ENCODE results near the gene VIPR2.

VIPR2 gene

GRCh38 chr7:159025161-159025779 lies 119.4 kb downstream of the VIPR2 start:
- no peak for DNase-seq (ENCODE audit: low read depth)

DNA sequence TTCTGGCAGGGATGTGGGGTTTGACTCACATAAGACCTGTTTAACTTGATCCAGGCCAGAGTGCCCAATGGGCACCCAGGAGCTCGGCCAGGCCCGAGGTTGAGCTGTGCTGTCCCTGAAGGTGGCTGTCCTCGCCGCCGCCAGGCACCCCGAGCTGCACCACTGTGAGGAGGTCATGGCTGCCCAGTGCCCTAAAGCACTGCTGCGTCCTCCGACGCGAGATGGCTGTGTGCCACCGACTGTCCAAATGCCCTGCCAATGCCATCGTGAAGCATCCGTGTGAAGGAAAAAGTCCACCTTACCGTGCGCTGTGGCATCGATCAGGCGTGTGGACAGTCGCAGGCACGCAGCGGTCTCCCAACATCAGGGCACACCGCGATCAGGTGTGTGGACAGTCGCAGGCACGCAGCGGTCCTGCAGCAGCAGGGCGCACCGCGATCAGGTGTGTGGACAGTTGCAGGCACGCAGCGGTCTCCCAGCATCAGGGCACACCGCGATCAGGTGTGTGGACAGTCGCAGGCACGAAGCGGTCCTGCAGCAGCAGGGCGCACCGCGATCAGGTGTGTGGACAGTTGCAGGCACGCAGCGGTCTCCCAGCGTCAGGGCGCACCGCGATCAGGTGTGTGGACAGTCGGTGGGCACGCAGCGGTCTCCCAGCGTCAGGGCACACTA lies 120.3 kb downstream of the VIPR2 start:
- no peak for DNase-seq (ENCODE audit: low read depth)

- DNase-seq (ENCODE audit: low read depth) = no peak
Observed at GRCh38 chr7:159023746-159024145, 120.9 kb downstream of the VIPR2 start.

GRCh38 chr7:159023206-159023605 lies 121.5 kb downstream of the VIPR2 start:
- no peak for DNase-seq (ENCODE audit: low read depth)

DNA sequence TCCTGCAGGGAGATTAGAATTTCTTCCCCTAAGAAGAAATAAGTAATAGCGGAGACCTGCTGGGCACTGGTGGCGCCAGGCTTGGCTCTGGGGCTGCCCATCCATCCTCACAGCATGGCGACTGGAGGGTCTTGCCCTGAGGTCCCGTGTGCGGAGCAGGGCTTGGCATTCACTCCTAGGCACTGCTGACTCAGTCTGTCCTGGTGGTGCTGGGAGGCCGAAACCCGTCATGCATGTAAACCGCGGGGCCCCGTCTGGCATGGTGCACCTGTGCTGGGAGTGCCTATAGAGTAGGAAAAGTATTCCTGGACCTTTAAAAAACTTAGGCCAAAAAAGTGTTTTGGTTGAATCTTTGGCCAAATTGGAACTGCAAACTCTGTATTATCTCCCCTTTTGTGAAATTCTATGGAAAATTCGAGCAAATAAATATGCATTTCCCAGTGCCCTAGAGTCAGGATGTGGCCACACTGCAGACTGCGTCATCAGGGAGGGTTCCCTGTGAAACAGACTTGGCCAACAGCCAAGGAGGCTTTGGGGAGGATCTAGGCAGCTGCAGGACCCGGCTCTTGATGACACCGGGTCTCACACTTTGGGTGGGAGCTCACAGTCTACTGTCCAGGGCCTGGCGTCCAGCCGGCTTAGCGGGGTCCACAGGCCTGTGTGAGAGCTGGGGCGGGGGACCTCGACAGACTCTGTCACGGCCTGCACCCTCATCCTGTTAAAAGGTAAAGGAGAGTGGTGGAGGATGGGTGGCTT lies 122.3 kb downstream of the VIPR2 start:
- no peak for DNase-seq (ENCODE audit: low read depth)

DNA sequence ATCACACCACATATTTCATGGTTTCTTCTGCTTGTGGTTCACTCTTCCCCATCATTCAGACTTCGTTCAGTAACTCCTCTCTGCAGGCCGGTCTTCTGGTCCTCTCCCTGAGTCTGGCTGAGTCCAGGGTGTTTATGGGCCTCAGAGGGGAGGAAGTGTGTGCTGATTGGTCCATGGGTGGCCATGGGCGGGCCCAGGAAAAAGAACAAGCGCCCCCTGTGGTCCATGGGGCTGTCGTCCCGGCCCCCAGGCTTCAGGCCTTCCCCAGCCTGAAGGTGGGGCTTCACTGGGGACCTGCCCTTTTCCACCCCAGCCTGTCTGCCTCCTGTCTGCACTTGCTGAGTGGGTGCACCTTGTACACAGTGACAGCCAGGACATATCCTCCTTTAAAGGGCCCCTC lies 123.7 kb downstream of the VIPR2 start:
- no peak for DNase-seq (ENCODE audit: low read depth)

GRCh38 chr7:159019111-159019510 lies 125.6 kb downstream of the VIPR2 start:
- DNase-seq (ENCODE audit: low read depth) = no peak

GRCh38 chr7:159017741-159018140 lies 126.9 kb downstream of the VIPR2 start:
- DNase-seq (ENCODE audit: low read depth) = no peak

DNA sequence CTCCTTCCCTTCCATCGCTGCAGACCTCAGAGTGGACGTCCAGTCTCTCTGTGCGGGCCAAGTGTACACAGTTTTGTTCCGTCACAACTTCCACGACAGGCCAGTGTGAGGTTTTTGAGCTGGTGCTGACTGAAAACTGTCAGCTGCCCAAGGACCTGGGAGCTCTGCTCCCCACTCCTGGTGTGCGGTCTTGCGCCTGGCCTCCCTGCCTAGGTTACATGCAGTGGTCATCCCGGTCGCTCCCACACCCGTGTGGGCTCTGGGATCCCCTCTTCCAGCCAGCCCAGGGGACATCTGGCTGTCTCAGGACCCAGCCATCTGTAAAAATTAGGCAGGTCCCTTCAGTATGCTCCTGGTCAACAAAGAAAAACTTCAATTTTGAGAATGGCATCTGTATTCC lies 127.5 kb downstream of the VIPR2 start:
- no peak for DNase-seq (ENCODE audit: low read depth)

GRCh38 chr7:159016591-159016990 lies 128.1 kb downstream of the VIPR2 start:
- DNase-seq (ENCODE audit: low read depth) = no peak

DNA sequence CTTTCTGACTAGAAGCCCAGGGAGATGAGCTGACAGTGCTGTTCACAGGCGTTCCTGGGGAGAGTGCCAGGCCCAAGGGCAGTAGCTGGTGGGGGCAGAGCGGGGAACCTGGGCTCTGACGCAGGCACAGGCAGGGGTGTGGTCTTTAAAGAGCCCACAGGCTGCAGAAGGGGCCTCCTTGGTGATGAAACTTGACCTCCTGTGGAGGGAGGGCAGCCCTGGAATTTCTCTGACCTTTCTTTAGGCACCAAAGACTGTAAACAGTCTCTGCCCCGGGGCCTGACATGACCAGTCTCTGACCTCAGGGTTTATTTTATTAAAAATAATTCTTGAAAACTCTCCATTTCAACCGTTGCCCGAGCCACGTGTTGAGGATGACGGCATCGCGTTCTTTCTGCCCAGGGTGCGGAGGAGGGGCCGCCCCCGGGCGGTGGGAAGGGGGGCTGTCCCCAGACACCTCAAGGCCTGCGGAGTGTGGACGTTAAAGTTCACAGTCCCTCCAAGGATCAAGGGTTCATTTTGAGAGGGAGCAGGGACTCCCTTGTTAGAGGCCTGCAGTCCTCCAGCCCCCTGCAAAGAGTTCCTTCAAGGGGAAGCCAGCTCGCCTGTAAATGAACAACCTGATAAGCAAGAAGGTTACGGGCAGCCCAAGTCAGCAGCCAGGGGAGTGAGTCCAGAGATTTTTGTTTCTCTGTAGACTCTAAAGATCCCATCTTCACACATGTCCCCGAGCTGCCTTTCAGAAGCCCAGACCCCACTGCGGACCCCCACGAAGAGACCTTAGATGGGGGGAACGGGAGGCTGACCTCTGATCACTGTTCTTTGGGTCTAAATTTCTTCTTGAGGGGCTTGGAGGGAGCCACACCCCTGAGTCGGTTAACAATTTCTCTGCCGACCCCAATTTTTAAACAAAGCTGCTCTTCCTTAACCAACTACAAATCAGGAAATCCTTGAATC lies 128.9 kb downstream of the VIPR2 start:
- DNase-seq (ENCODE audit: low read depth) = no peak

- DNase-seq (ENCODE audit: low read depth) = no peak
Observed at GRCh38 chr7:159015081-159015453, 129.6 kb downstream of the VIPR2 start.

DNA sequence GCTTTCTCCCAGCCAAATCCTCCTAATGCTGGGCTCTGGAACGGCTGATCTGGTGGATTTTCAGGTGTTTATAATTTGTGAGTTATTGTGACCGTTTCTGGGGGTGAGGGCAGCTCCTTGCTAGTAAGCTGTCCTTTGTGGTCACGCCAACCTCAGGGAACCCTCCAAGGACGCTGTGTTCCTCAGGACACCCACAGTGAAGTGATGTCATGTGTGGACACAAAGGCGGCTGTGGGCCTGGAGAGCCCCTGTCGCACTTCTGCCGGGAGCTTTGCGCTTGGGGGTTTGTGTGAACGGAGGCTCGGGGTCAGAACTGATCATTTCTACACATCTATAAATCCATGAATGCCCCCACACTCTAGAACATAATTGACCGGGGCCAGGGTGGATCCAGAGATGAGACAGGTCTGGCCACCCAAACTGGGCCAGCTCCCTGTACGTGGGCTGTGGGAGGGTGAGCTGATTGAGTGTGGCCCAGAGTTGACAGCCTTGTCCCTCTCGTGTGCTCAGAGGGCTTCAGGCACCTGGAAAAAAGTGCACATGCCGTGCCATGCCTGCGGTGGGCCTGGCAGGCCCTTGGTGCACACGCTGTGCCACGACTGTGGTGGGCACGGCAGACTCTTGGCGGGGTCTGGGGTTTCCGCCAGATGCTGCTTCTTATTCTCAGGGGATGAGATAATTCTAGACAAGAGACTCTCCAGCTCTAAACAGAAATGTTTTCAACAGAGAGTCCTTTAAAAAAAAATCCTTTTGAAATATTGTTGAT lies 130.2 kb downstream of the VIPR2 start:
- no peak for DNase-seq (ENCODE audit: low read depth)

GRCh38 chr7:159013825-159014289 lies 130.8 kb downstream of the VIPR2 start:
- DNase-seq (ENCODE audit: low read depth) = no peak

- DNase-seq (ENCODE audit: low read depth) = no peak
Observed at GRCh38 chr7:159013181-159013690, 131.4 kb downstream of the VIPR2 start.

GRCh38 chr7:159012353-159013069 lies 132.2 kb downstream of the VIPR2 start:
- DNase-seq (ENCODE audit: low read depth) = no peak

- DNase-seq (ENCODE audit: low read depth) = no peak
Observed at GRCh38 chr7:159011722-159012022, 133.0 kb downstream of the VIPR2 start.

- no peak for DNase-seq (ENCODE audit: low read depth)
Observed at GRCh38 chr7:159010937-159011721, 133.5 kb downstream of the VIPR2 start.

DNA sequence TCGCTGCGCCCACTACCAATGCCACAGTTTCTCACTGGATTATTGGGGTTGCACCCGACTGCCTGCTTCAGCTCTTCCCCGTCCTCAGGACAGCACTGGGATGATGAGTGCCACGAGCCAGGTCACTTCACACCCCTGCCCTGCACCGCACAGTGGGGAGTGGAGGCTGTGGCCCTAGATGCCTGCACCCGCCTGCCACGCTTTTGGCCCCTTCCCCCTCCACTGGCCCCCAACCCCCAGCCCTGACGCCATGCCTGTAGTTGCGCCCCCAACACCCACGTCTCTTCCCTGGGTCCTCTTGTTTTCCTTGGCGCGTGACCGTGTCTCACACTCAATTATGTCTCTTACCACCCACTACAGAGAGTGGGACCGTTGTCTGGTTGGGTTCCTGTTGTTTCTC lies 134.3 kb downstream of the VIPR2 start:
- no peak for DNase-seq (ENCODE audit: low read depth)

DNA sequence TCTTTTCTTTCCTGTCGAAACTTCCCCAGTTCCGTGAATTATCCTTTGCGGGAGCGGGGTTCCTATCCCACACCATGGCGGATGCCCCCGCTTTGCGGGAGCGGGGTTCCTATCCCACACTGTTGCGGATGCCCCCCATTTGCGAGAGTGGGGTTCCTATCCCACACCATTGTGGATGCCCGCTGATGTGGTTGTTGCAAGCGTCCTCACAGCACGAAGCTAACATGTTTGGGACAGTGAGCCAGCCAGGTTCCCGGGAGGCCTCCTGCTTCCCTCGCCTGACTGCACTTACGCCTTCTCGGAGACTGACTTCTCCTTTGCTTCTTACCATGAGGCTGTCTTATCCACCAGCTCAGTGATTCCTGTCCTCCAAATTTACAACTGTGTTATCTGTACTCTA lies 134.7 kb downstream of the VIPR2 start:
- no peak for DNase-seq (ENCODE audit: low read depth)
